ENCODE measurements around the gene C17orf75.
A peak's percentile ranks its signal among the peaks of the same experiment; 100 is the strongest.
"Not testable (repeated sequence)": the region's sequence is repeated elsewhere in the genome, so short reads cannot be mapped to it uniquely, and the experiment has no call there.

The C17orf75 gene

DNA sequence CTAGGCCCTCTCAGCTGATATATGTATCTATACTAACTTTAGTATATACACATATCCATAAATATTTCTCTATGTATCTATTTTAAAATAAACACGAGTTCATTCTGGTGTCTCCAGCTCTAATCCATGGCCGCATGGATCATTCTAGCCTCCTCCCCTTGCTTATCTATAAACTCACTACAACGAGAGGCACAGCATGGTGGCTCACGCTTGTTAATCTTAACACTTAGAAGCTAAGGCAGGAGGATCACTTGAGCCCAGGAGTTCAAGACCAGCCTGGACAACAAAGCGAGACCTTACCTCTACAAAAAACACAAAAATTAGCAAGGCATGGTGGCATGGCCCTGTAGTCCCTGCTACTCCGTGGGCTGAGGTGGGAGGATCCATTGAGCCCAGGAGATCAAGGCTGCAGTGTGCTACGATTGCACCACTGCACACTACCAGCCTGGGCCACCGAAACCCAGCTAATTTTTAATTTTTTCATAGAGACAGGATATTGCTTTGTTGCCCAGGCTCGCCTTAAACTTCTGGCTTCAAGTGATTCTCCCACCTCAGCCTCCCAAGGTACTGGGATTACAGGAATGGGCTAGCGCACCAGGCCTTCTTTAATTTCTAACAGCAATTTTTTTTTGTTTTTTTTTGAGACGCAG is 4.1 kb upstream of the C17orf75 start:
- DNase-seq (ENCODE audit: low spot score) = no peak

- DNase-seq (ENCODE audit: low spot score) = no peak
Observed at GRCh38 chr17:32342603-32343325, 791 bp upstream of the C17orf75 start.

GRCh38 chr17:32341141-32341856 is 674 bp downstream of the C17orf75 start:
- DNase-seq (ENCODE audit: low spot score) = no peak

DNA sequence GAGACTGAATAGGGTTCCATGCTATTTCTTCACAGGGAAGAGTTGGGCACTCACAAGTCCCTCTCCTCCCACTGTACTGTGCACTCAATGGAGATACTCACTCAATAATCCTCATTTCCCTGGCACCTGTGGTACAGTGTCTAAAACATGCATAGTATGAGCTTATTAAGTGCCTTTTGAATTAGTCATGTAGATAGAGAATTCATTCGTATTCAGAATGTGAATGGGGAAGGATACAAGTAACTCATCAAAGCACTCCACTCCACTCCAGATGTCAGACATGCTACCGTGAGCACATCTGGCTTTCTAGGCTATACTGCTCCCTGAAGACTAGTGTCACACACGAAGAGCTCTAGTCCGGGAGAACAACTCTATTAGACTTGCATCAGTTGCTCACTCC is 6.3 kb downstream of the C17orf75 start:
- no peak for DNase-seq (ENCODE audit: low spot score)

GRCh38 chr17:32335046-32335445 is 6.9 kb downstream of the C17orf75 start:
- DNase-seq (ENCODE audit: low spot score) = no peak

DNA sequence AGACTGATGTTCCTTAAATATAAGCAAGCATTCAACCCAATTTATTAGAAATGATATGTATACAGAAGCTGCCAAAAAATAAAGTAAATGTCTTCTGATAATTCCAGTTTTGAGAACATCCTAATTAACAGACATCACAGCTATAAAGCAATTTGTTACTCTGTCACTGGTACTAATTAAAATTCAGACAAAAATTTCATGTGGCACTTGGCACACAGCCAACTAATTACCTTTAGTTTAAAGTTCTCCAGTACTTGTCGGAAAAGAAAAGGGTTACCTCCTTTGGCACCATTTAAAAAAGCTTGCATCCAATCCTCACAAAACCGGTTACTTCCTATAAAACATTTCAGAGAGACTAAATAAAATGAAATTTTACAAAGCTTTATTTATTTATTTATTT is 8.8 kb downstream of the C17orf75 start:
- DNase-seq (ENCODE audit: low spot score) = no peak

- no peak for DNase-seq (ENCODE audit: low spot score)
Observed at GRCh38 chr17:32331243-32332040, 10.5 kb downstream of the C17orf75 start.

GRCh38 chr17:32330147-32330546 is 11.8 kb downstream of the C17orf75 start:
- no peak for DNase-seq (ENCODE audit: low spot score)

- DNase-seq (ENCODE audit: low spot score) = no peak
Observed at GRCh38 chr17:32327911-32328310, 14.1 kb downstream of the C17orf75 start.

GRCh38 chr17:32323811-32324491 is 18.0 kb downstream of the C17orf75 start:
- no peak for DNase-seq (ENCODE audit: low spot score)

GRCh38 chr17:32323046-32323445 is 18.9 kb downstream of the C17orf75 start:
- DNase-seq (ENCODE audit: low spot score) = no peak

DNA sequence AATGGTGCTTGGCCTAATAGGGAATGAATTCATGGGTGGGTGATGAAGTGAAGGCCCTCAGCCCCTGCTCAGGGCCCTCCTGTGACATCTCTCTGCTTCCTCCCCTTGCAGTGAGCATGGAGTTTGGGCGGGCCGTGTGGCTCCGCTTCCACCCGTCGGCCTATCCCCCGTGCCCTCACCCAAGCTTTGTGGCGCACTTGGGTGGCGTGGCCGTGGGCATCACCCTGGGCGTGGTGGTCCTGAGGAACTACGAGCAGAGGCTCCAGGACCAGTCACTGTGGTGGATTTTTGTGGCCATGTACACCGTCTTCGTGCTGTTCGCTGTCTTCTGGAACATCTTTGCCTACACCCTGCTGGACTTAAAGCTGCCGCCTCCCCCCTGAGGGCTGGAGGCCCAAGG is 21.1 kb downstream of the C17orf75 start:
- DNase-seq (ENCODE audit: low spot score) = no peak

- DNase-seq (ENCODE audit: low spot score) = not testable (repeated sequence)
Observed at GRCh38 chr17:32320080-32320479, 21.9 kb downstream of the C17orf75 start.

DNA sequence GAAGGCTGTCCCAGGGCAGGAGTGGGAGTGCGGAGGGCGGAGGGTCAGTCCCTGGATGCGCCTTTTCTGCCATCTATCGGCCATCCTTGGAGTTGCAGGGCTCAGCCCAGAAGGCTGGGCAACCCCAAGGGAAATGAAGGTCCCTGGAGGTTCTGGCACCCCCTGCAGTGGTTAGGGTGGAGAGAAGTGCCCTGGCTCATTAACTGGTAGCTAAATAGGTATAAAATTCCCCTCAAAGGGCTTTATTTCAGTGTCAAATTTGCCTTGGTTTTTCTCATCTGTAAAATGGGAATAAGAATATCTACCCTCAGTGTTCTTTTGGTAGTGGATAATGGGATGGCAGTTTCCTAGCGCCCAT is 22.4 kb downstream of the C17orf75 start:
- DNase-seq (ENCODE audit: low spot score) = peak; percentile 89

DNA sequence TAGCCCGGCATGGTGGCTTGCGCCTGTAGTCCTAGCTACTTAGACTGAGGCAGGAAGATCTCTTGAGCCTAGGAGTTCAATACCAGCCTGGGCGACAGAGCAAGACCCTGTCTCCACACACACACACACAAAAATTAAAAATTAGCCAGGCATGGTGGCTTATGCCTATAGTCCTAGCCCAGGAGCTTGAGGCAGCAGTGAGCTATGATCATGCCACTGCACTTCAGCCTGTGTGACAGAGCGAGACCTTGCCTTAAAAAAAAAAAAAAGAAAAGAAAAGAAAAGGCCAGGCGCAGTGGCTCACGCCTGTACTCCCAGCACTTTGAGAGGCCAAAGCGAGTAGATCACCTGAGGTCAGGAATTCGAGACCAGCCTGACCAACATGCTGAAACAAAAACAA is 23.9 kb downstream of the C17orf75 start:
- peak; percentile 36 for DNase-seq (ENCODE audit: low spot score)

- no peak for DNase-seq (ENCODE audit: low spot score)
Observed at GRCh38 chr17:32317353-32317752, 24.6 kb downstream of the C17orf75 start.

GRCh38 chr17:32316653-32317052 is 25.3 kb downstream of the C17orf75 start:
- not testable (repeated sequence) for DNase-seq (ENCODE audit: low spot score)

- no peak for DNase-seq (ENCODE audit: low spot score)
Observed at GRCh38 chr17:32315171-32315570, 26.8 kb downstream of the C17orf75 start.

DNA sequence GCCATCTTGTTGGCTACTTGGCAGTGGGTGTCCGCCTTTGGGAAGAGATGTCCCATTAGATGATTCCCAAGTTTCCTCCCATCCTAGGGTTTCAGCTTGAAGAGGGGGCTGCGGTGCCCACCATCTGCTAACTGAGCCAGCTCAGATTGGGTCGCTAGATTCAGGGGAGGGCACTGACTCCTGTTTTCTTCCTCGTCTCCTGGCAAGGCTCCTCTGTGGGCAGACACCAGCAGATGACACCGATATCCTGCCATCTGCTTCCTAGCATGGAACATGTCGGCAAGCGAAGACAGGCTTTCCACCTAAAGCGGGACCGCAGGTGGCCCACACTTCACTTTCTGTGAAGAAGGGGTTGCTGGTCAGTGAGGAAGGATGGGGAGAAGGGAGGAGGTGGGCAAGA is 27.3 kb downstream of the C17orf75 start:
- no peak for DNase-seq (ENCODE audit: low spot score)

GRCh38 chr17:32311028-32311536 is 30.9 kb downstream of the C17orf75 start:
- DNase-seq (ENCODE audit: low spot score) = peak; percentile 62

- no peak for DNase-seq (ENCODE audit: low spot score)
Observed at GRCh38 chr17:32307658-32308057, 34.3 kb downstream of the C17orf75 start.

DNA sequence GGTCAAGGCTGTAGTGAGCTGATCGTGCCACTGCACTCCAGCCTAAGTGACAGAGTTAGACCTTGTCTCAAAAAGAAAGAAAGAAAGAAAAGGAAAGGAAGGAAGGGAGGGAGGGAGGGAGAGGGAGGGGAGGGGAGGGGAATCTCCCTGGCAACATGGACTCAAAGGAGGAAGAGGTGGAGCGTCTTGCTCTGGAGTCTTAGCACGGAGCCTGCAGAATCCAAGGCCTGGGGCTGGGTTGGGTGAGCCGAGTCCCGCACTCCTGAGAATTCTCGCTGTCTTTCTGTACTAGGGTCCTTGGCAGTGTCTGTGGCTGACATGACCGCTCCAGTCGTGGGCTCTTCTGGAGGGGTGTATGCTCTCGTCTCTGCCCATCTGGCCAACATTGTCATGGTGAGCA is 36.9 kb downstream of the C17orf75 start:
- DNase-seq (ENCODE audit: low spot score) = no peak

Measured in ecto neural progenitor cell (in vitro differentiated cells).